SK-N-SH treated with all-trans-retinoic acid at 6 μM for 48 hours (cell line): ENCODE results near the gene MAST4.

ENCODE experiments used
- ARNTL ChIP-seq: fragments of 450-650 bp; formaldehyde crosslinking; IDR thresholded peaks from 2 replicates; pipeline ENCODE4 v1.5.0; 2020; ENCODE audit warnings: low read depth, mild to moderate bottlenecking, moderate library complexity, borderline replicate concordance
- RARB ChIP-seq: fragments of 250-450 bp; sonication (Bioruptor Pico); IDR thresholded peaks from 2 replicates; pipeline ENCODE4 v1.8.0; 2021; ENCODE audit warnings: mild to moderate bottlenecking, moderate library complexity
- ZNF8 ChIP-seq: fragments of 450-650 bp; formaldehyde crosslinking; IDR thresholded peaks from 2 replicates; pipeline ENCODE4 v1.5.0; 2020; ENCODE audit warnings: mild to moderate bottlenecking, moderate library complexity

DNA sequence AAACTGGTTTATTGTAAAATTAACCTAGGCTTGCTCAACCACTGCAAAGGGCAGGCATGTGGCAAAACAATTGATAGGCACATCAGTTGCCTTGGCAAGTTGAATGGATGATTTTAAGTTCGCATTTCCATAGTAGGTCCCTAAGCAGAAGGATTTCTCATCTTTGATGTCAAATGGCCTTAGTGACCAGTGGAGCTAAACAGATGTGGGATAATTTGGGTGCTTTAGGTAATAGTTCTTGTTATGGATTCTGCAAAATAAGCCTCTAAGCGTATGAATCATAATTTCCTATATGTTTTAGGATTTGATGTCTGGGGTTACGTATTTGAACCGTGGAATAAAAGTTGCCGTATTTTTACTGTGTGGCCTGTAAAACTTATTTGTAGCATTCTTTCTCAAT lies 418.0 kb downstream of the MAST4 start:
- no peak for TF ChIP-seq ARNTL (CRISPR knock-in tag)
- no peak for TF ChIP-seq ZNF8 (CRISPR knock-in tag)
- no peak for TF ChIP-seq RARB (CRISPR knock-in tag)
